ENCODE results near the gene BRIX1.

DNA sequence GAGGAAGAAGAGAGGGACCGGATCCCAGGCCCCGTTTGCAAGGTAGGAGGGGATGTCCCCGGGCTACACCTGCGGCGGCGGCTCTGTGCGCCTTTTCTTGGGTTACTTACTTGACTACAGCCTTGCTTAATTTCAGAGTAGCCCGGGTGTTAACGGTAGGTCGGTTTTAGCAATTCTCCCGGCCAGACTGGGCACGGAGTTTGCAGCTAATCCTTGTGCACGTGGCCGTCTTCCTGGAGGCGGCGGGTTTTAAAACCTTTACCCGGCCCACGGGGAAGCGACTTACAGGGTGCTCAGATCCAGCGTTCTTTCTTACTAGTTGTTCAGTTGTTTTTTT lies 313 bp downstream of the BRIX1 start:
- TF ChIP-seq, protein P1, sequence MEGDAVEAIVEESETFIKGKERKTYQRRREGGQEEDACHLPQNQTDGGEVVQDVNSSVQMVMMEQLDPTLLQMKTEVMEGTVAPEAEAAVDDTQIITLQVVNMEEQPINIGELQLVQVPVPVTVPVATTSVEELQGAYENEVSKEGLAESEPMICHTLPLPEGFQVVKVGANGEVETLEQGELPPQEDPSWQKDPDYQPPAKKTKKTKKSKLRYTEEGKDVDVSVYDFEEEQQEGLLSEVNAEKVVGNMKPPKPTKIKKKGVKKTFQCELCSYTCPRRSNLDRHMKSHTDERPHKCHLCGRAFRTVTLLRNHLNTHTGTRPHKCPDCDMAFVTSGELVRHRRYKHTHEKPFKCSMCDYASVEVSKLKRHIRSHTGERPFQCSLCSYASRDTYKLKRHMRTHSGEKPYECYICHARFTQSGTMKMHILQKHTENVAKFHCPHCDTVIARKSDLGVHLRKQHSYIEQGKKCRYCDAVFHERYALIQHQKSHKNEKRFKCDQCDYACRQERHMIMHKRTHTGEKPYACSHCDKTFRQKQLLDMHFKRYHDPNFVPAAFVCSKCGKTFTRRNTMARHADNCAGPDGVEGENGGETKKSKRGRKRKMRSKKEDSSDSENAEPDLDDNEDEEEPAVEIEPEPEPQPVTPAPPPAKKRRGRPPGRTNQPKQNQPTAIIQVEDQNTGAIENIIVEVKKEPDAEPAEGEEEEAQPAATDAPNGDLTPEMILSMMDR (IDR thresholded peaks at IDR 0.05), result no peak
- TF ChIP-seq POLR2A (IDR thresholded peaks at IDR 0.05), result peak in 1 of 3 donors; percentile 8

Data from body of pancreas (tissue), 4 donors.